ENCODE data around the gene ZNF385B.
"Not testable (repeated sequence)": the region's sequence is repeated elsewhere in the genome, so short reads cannot be mapped to it uniquely, and the experiment has no call there.

The ZNF385B gene

DNA sequence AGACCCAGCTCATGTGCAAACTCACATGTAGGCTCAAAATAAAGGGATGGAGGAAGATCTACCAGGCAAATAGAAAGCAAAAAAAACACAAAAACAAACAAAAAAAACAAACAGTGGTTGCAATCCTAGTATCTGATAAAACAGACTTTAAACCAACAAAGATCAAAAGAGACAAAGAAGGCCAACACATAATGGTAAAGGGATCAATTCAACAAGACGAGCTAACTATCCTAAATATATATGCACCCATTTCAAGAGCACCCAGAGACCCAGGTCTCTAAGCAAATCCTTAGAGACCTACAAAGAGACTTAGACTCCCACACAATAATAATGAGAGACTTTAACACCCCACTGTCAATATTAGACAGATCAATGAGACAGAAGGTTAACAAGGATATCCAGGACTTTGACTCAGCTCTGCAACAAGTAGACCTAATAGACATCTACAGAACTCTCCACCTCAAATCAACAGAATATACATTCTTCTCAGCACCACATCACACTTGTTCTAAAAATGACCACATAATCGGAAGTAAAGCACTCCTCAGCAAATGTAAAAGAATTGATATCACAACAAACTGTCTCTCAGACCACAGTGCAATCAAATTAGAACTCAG, 229.5 kb downstream of the ZNF385B start:
- H3K4me3 Mint-ChIP-seq; H3K9me3 Mint-ChIP-seq; H3K27ac Mint-ChIP-seq; H3K36me3 Mint-ChIP-seq (ENCODE audit: insufficient read depth); ATAC-seq (replicated peaks); H3K4me1 Mint-ChIP-seq (ENCODE audit: low read depth in 2 of 2); H3K27me3 Mint-ChIP-seq; DNase-seq: not testable (repeated sequence)

DNA sequence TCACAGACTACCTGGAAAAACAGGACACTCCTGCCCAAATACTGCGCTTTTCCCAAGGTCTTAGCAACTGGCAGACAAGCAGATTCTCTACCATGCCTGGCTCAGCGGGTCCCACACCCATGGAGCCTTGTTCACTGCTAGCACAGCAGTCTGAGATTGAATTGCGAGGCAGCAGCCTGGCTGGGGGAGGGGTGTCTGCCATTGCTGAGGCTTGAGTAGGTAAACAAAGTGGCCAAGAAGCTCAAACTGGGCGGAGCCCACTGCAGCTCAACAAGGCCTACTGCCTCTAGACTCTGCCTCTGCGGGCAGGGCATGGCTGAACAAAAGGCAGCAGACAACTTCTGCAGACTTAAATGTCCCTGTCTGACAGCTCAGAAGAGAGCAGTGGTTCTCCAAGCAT, 231.6 kb downstream of the ZNF385B start:
- not testable (repeated sequence) for ATAC-seq (replicated peaks); DNase-seq; H3K36me3 Mint-ChIP-seq (ENCODE audit: insufficient read depth); H3K9me3 Mint-ChIP-seq; H3K4me1 Mint-ChIP-seq (ENCODE audit: low read depth in 2 of 2); H3K27ac Mint-ChIP-seq; H3K27me3 Mint-ChIP-seq; H3K4me3 Mint-ChIP-seq

- no peak overlapping the region for H3K27ac Mint-ChIP-seq
- ATAC-seq (replicated peaks) (no peak), DNase-seq (no peak)
- no peaks in the 10 kb centered on the region for H3K4me1 Mint-ChIP-seq (ENCODE audit: low read depth in 2 of 2)
- no peaks in the 10 kb centered on the region for H3K36me3 Mint-ChIP-seq (ENCODE audit: insufficient read depth)
- no peak overlapping the region for H3K4me3 Mint-ChIP-seq
- peaks cover 0 to 5% of the 10 kb centered on the region in 2 donors for H3K9me3 Mint-ChIP-seq
- H3K27me3 Mint-ChIP-seq = no peaks in the 10 kb centered on the region
These were observed 235.2 kb downstream of the ZNF385B start for GRCh38 chr2:179626261-179626660.

DNA sequence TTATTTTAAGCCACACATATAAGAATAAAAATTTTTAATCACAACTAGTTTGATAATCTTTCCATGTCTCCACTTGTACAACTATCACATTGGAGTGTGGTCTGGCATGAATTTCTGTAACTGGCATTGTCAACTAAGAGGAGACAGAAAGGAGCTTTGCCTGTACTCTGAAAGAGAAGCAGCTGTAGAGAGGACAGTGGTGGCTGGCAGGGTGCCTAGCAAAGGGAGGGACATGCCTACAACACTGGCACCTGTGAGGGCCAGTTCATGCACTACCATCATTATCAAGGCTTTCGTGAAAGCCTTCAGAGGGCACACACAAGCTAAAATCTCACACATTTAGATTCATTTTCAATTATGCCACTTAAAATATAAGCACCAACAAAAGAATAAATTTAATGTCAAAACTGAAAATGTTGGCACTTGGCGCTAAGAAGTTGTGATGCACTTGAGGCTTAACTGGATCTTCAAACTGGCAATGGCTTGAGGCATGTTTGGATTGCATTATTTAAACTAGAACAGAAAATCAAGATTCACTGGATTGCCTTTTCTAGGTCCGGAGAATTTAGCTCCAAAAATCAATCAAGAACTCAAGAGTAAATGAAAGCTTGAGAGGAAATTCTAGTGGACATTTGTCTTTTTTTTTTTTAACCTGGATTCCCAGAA, 238.6 kb downstream of the ZNF385B start:
- no peak for DNase-seq
- H3K4me1 Mint-ChIP-seq (ENCODE audit: low read depth in 2 of 2) = no peaks in the 10 kb centered on the region
- no peaks in the 10 kb centered on the region for H3K27me3 Mint-ChIP-seq
- H3K9me3 Mint-ChIP-seq = peaks cover 2 to 7% of the 10 kb centered on the region in 2 donors
- H3K36me3 Mint-ChIP-seq (ENCODE audit: insufficient read depth) = no peaks in the 10 kb centered on the region
- H3K27ac Mint-ChIP-seq = no peak overlapping the region
- H3K4me3 Mint-ChIP-seq = no peak overlapping the region
- ATAC-seq (replicated peaks) = no peak

GRCh38 chr2:179622112-179622511, 239.3 kb downstream of the ZNF385B start:
- DNase-seq (no peak), ATAC-seq (replicated peaks) (no peak)
- Mint-ChIP-seq H3K27me3 (no peaks in the 10 kb centered on the region), H3K4me3 (no peak overlapping the region), H3K27ac (no peak overlapping the region), H3K36me3 (ENCODE audit: insufficient read depth) (no peaks in the 10 kb centered on the region), H3K9me3 (peaks cover 2 to 9% of the 10 kb centered on the region in 2 donors), H3K4me1 (ENCODE audit: low read depth in 2 of 2) (no peaks in the 10 kb centered on the region)

- DNase-seq (no peak), ATAC-seq (replicated peaks) (no peak)
- H3K36me3 Mint-ChIP-seq (ENCODE audit: insufficient read depth) = no peaks in the 10 kb centered on the region
- no peak overlapping the region for H3K4me3 Mint-ChIP-seq
- H3K9me3 Mint-ChIP-seq = peaks cover 2 to 13% of the 10 kb centered on the region in 2 donors
- H3K27me3 Mint-ChIP-seq = no peaks in the 10 kb centered on the region
- no peaks in the 10 kb centered on the region for H3K4me1 Mint-ChIP-seq (ENCODE audit: low read depth in 2 of 2)
- H3K27ac Mint-ChIP-seq = no peak overlapping the region
These were observed 241.4 kb downstream of the ZNF385B start for GRCh38 chr2:179619947-179620467.

- Mint-ChIP-seq H3K4me3 (no peak overlapping the region), H3K36me3 (ENCODE audit: insufficient read depth) (no peaks in the 10 kb centered on the region), H3K4me1 (ENCODE audit: low read depth in 2 of 2) (no peaks in the 10 kb centered on the region), H3K27me3 (no peaks in the 10 kb centered on the region), H3K9me3 (peaks cover 7 to 23% of the 10 kb centered on the region in 2 donors), H3K27ac (no peak overlapping the region)
- no peak for DNase-seq
- ATAC-seq (replicated peaks) = no peak
These were observed 247.3 kb downstream of the ZNF385B start for GRCh38 chr2:179614121-179614520.

- peaks cover 5 to 23% of the 10 kb centered on the region in 2 donors for H3K9me3 Mint-ChIP-seq
- no peak for DNase-seq
- H3K27me3 Mint-ChIP-seq = no peaks in the 10 kb centered on the region
- no peaks in the 10 kb centered on the region for H3K36me3 Mint-ChIP-seq (ENCODE audit: insufficient read depth)
- no peak overlapping the region for H3K4me3 Mint-ChIP-seq
- no peak for ATAC-seq (replicated peaks)
- no peaks in the 10 kb centered on the region for H3K4me1 Mint-ChIP-seq (ENCODE audit: low read depth in 2 of 2)
- H3K27ac Mint-ChIP-seq = no peak overlapping the region
These were observed 247.7 kb downstream of the ZNF385B start for GRCh38 chr2:179613701-179614100.

GRCh38 chr2:179613299-179613651, 248.1 kb downstream of the ZNF385B start:
- Mint-ChIP-seq H3K27me3 (no peaks in the 10 kb centered on the region), H3K4me3 (no peak overlapping the region), H3K36me3 (ENCODE audit: insufficient read depth) (no peaks in the 10 kb centered on the region), H3K9me3 (peaks cover 5 to 18% of the 10 kb centered on the region in 2 donors), H3K27ac (no peak overlapping the region), H3K4me1 (ENCODE audit: low read depth in 2 of 2) (no peaks in the 10 kb centered on the region)
- DNase-seq (no peak), ATAC-seq (replicated peaks) (no peak)

- H3K4me1 Mint-ChIP-seq (ENCODE audit: low read depth in 2 of 2) = no peaks in the 10 kb centered on the region
- no peak overlapping the region for H3K27ac Mint-ChIP-seq
- peaks cover 5 to 16% of the 10 kb centered on the region in 2 donors for H3K9me3 Mint-ChIP-seq
- H3K27me3 Mint-ChIP-seq = no peaks in the 10 kb centered on the region
- no peak overlapping the region for H3K4me3 Mint-ChIP-seq
- DNase-seq (no peak), ATAC-seq (replicated peaks) (no peak)
- H3K36me3 Mint-ChIP-seq (ENCODE audit: insufficient read depth) = no peaks in the 10 kb centered on the region
These were observed 248.7 kb downstream of the ZNF385B start for GRCh38 chr2:179612591-179613298.

- Mint-ChIP-seq H3K9me3 (peaks cover 5 to 15% of the 10 kb centered on the region in 2 donors), H3K4me1 (ENCODE audit: low read depth in 2 of 2) (no peaks in the 10 kb centered on the region), H3K36me3 (ENCODE audit: insufficient read depth) (no peaks in the 10 kb centered on the region), H3K27ac (no peak overlapping the region), H3K27me3 (no peaks in the 10 kb centered on the region), H3K4me3 (no peak overlapping the region)
- DNase-seq (no peak), ATAC-seq (replicated peaks) (no peak)
These were observed 249.3 kb downstream of the ZNF385B start for GRCh38 chr2:179612108-179612507.

DNA sequence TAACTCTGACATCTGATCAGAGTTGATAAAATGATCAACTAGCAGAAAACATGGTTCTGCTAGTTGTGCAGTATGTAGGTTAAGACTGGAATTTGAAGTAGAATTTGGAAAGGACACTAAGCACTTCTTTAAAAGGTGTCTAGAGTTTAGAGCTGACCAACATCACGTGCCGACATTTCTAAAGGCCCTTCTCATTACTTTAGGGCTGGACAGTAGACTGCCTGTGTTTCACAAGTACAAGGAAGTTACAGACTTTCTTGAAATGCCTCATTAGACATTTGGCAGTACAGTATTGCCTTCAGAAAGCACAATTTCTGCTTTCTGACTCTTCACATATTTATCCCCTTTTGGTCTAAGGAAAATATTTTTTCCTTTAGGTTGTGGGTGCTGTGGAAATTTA, 255.3 kb downstream of the ZNF385B start:
- no peak overlapping the region for H3K4me3 Mint-ChIP-seq
- H3K36me3 Mint-ChIP-seq (ENCODE audit: insufficient read depth) = no peaks in the 10 kb centered on the region
- H3K4me1 Mint-ChIP-seq (ENCODE audit: low read depth in 2 of 2) = no peaks in the 10 kb centered on the region
- H3K27ac Mint-ChIP-seq = no peak overlapping the region
- no peak for DNase-seq
- H3K9me3 Mint-ChIP-seq = peaks cover 0 to under 1% of the 10 kb centered on the region in 2 donors
- ATAC-seq (replicated peaks) = no peak
- no peaks in the 10 kb centered on the region for H3K27me3 Mint-ChIP-seq

DNA sequence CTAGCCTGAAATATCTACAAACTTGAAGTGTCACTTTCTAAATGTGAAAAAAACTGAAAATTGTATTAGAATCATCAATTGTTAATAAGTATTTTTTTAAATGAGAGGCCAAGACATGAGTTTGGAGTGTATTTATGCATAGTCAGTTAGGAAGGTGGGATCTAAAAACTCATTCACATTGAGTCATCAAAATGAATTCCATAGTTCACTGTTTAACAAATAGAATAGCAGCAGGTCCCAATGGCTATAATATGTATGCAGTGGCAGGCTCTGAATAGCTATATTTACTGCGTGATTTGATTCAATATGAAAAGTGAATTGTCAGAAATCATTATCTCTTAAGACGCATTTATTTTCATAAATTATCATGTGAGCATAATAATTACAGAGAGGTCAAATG, 256.1 kb downstream of the ZNF385B start:
- DNase-seq (no peak), ATAC-seq (replicated peaks) (no peak)
- no peaks in the 10 kb centered on the region for H3K27me3 Mint-ChIP-seq
- no peak overlapping the region for H3K4me3 Mint-ChIP-seq
- H3K4me1 Mint-ChIP-seq (ENCODE audit: low read depth in 2 of 2) = no peaks in the 10 kb centered on the region
- H3K27ac Mint-ChIP-seq = no peak overlapping the region
- no peaks in the 10 kb centered on the region for H3K9me3 Mint-ChIP-seq
- no peaks in the 10 kb centered on the region for H3K36me3 Mint-ChIP-seq (ENCODE audit: insufficient read depth)

DNA sequence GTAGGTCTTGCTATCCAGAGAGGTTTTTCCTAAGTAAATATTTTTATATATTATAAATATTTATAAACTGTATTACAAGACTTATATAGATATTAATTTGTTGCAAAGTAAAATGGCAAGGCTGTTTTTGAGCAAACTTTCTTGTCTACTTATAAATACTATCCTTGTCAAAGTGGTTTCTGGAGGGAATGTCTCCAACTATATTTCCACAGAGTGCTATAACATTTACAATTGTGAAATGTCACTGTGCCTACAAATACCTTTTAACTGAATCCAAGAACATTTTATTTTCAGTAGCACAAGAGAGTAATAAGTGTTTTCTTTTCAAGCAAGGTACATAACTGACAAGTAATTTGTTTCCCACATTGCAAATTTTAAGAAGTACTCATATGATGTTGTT, 256.8 kb downstream of the ZNF385B start:
- no peaks in the 10 kb centered on the region for H3K36me3 Mint-ChIP-seq (ENCODE audit: insufficient read depth)
- DNase-seq (no peak), ATAC-seq (replicated peaks) (no peak)
- H3K27me3 Mint-ChIP-seq = no peaks in the 10 kb centered on the region
- H3K27ac Mint-ChIP-seq = no peak overlapping the region
- H3K9me3 Mint-ChIP-seq = no peaks in the 10 kb centered on the region
- no peaks in the 10 kb centered on the region for H3K4me1 Mint-ChIP-seq (ENCODE audit: low read depth in 2 of 2)
- no peak overlapping the region for H3K4me3 Mint-ChIP-seq
